ENCODE data around the gene OPN1SW.

The OPN1SW gene

GRCh38 chr7:128775744-128776474, at the start of gene OPN1SW:
Gene OPN1SW, minus strand, starts transcription at chr7:128775794. Its CDS starts 13 bp downstream, at chr7:128775781.
- no peak for DNase-seq

- no peak for DNase-seq
These were observed 46.1 kb upstream of the OPN1SW start for GRCh38 chr7:128821724-128822123.

- DNase-seq = no peak
These were observed 43.1 kb upstream of the OPN1SW start for GRCh38 chr7:128818694-128819093.

GRCh38 chr7:128815289-128815942, 39.8 kb upstream of the OPN1SW start:
- DNase-seq = no peak

- DNase-seq = no peak
These were observed 38.9 kb upstream of the OPN1SW start for GRCh38 chr7:128814499-128814898.

- DNase-seq = no peak
These were observed 37.0 kb upstream of the OPN1SW start for GRCh38 chr7:128812514-128813168.

GRCh38 chr7:128811631-128812430, 36.2 kb upstream of the OPN1SW start:
- no peak for DNase-seq

- no peak for DNase-seq
These were observed 35.4 kb upstream of the OPN1SW start for GRCh38 chr7:128810997-128811396.

- DNase-seq = no peak
These were observed 34.9 kb upstream of the OPN1SW start for GRCh38 chr7:128810473-128810872.

GRCh38 chr7:128809363-128809762, 33.8 kb upstream of the OPN1SW start:
- DNase-seq = no peak

GRCh38 chr7:128807191-128807590, 31.6 kb upstream of the OPN1SW start:
- no peak for DNase-seq

- DNase-seq = no peak
These were observed 29.6 kb upstream of the OPN1SW start for GRCh38 chr7:128805225-128805624.

GRCh38 chr7:128804484-128804883, 28.9 kb upstream of the OPN1SW start:
- no peak for DNase-seq

- DNase-seq = no peak
These were observed 26.2 kb upstream of the OPN1SW start for GRCh38 chr7:128801667-128802418.

GRCh38 chr7:128801003-128801402, 25.4 kb upstream of the OPN1SW start:
- DNase-seq = no peak

- DNase-seq = no peak
These were observed 25.0 kb upstream of the OPN1SW start for GRCh38 chr7:128800567-128800966.

GRCh38 chr7:128799451-128799850, 23.9 kb upstream of the OPN1SW start:
- no peak for DNase-seq

- DNase-seq = no peak
These were observed 20.7 kb upstream of the OPN1SW start for GRCh38 chr7:128796327-128796726.

GRCh38 chr7:128795129-128795528, 19.5 kb upstream of the OPN1SW start:
- no peak for DNase-seq

GRCh38 chr7:128794436-128794835, 18.8 kb upstream of the OPN1SW start:
- DNase-seq = no peak

GRCh38 chr7:128794020-128794419, 18.4 kb upstream of the OPN1SW start:
- DNase-seq = peak; percentile 37

GRCh38 chr7:128793181-128793547, 17.6 kb upstream of the OPN1SW start:
- no peak for DNase-seq

Data from CD4-positive, alpha-beta T cell treated with Interleukin-6 for 4 hours (primary cell).